Stimulated activated CD8-positive, alpha-beta memory T cell treated with anti-CD3 and anti-CD28 coated beads, Interleukin-4, amount 100 ng/mL, for 48 hours (primary cell): ENCODE results near the gene MAPK10.

ENCODE experiments used
- DNase-seq: peaks from one replicate; pipeline ENCODE4 v3.0.0-alpha.2; 2020

MAPK10 gene

GRCh38 chr4:85964298-85964697 lies 395.6 kb downstream of the MAPK10 start:
- DNase-seq: no peak

- DNase-seq: no peak
These were observed 396.6 kb downstream of the MAPK10 start for GRCh38 chr4:85963231-85963630.

GRCh38 chr4:85961887-85962286 lies 398.0 kb downstream of the MAPK10 start:
- DNase-seq: no peak

- no peak for DNase-seq
These were observed 403.4 kb downstream of the MAPK10 start for GRCh38 chr4:85956293-85956945.

- no peak for DNase-seq
These were observed 404.1 kb downstream of the MAPK10 start for GRCh38 chr4:85955620-85956292.

- no peak for DNase-seq
These were observed 406.2 kb downstream of the MAPK10 start for GRCh38 chr4:85953651-85954018.

- no peak for DNase-seq
These were observed 406.7 kb downstream of the MAPK10 start for GRCh38 chr4:85952972-85953650.

- DNase-seq: no peak
These were observed 407.3 kb downstream of the MAPK10 start for GRCh38 chr4:85952528-85952927.

- DNase-seq: no peak
These were observed 408.8 kb downstream of the MAPK10 start for GRCh38 chr4:85951099-85951498.

GRCh38 chr4:85946821-85947220 lies 413.0 kb downstream of the MAPK10 start:
- no peak for DNase-seq

- no peak for DNase-seq
These were observed 417.7 kb downstream of the MAPK10 start for GRCh38 chr4:85942107-85942506.

- DNase-seq: no peak
These were observed 419.7 kb downstream of the MAPK10 start for GRCh38 chr4:85940151-85940550.
